ENCODE results near the gene MTNR1A.

Gene MTNR1A

GRCh38 chr4:186553717-186554116 is 1.6 kb downstream of the MTNR1A start:
- no peak overlapping the region for H3K4me3 ChIP-seq (ENCODE audit: low read length)
- TF ChIP-seq CTCF (IDR thresholded peaks at IDR 0.05; ENCODE audit: insufficient read depth, low read depth, low read length, missing control alignments), result no peak
- no peak for DNase-seq (ENCODE audit: low read depth)

- no peak for TF ChIP-seq CTCF (IDR thresholded peaks at IDR 0.05; ENCODE audit: insufficient read depth, low read depth, low read length, missing control alignments)
These were observed 3.5 kb downstream of the MTNR1A start for GRCh38 chr4:186551849-186552248.

GRCh38 chr4:186545436-186545835 is 9.9 kb downstream of the MTNR1A start:
- no peak for DNase-seq (ENCODE audit: low read depth)
- TF ChIP-seq CTCF (IDR thresholded peaks at IDR 0.05; ENCODE audit: insufficient read depth, low read depth, low read length, missing control alignments), result no peak
- no peak overlapping the region for H3K4me3 ChIP-seq (ENCODE audit: low read length)

More at GRCh38 chr4:186551849-186552248, 3.5 kb downstream of the MTNR1A start:
- no peak overlapping the region for H3K4me3 ChIP-seq (ENCODE audit: low read length)
- DNase-seq (ENCODE audit: low read depth), result no peak

- no peak overlapping the region for H3K4me3 ChIP-seq (ENCODE audit: low read length)
- TF ChIP-seq CTCF (IDR thresholded peaks at IDR 0.05; ENCODE audit: insufficient read depth, low read depth, low read length, missing control alignments), result no peak
- no peak for DNase-seq (ENCODE audit: low read depth)
These were observed 12.2 kb downstream of the MTNR1A start for GRCh38 chr4:186543206-186543605.

- H3K4me3 ChIP-seq (ENCODE audit: low read length), result no peak overlapping the region
- TF ChIP-seq CTCF (IDR thresholded peaks at IDR 0.05; ENCODE audit: insufficient read depth, low read depth, low read length, missing control alignments), result no peak
- no peak for DNase-seq (ENCODE audit: low read depth)
These were observed 13.6 kb downstream of the MTNR1A start for GRCh38 chr4:186541801-186542200.

- TF ChIP-seq CTCF (IDR thresholded peaks at IDR 0.05; ENCODE audit: insufficient read depth, low read depth, low read length, missing control alignments), result no peak
- no peak overlapping the region for H3K4me3 ChIP-seq (ENCODE audit: low read length)
- no peak for DNase-seq (ENCODE audit: low read depth)
These were observed 17.4 kb downstream of the MTNR1A start for GRCh38 chr4:186537843-186538521.

- H3K4me3 ChIP-seq (ENCODE audit: low read length), result no peak overlapping the region
- DNase-seq (ENCODE audit: low read depth), result no peak
- TF ChIP-seq CTCF (IDR thresholded peaks at IDR 0.05; ENCODE audit: insufficient read depth, low read depth, low read length, missing control alignments), result no peak
These were observed 19.1 kb downstream of the MTNR1A start for GRCh38 chr4:186536285-186536684.
